Epithelial cell of esophagus (primary cell): ENCODE data around the gene CHAT.

Source experiments
- DNase-seq: peaks from one replicate; pipeline ENCODE4 v3.0.0; 2010; ENCODE audit warnings: low read depth
- H3K4me3 ChIP-seq: 2 replicates; pipeline ENCODE4 v1.5.1; 2011; ENCODE audit warnings: mild to moderate bottlenecking, low read length, control low read depth
- TF ChIP-seq, protein P1 (sequence below): IDR thresholded peaks from 2 replicates; pipeline ENCODE4 v1.5.1; 2011; ENCODE audit warnings: low read depth, mild to moderate bottlenecking, low read length, control low read depth, inconsistent platforms; ENCODE audit not compliant: insufficient read depth; ENCODE audit errors: missing control alignments

Gene CHAT

DNA sequence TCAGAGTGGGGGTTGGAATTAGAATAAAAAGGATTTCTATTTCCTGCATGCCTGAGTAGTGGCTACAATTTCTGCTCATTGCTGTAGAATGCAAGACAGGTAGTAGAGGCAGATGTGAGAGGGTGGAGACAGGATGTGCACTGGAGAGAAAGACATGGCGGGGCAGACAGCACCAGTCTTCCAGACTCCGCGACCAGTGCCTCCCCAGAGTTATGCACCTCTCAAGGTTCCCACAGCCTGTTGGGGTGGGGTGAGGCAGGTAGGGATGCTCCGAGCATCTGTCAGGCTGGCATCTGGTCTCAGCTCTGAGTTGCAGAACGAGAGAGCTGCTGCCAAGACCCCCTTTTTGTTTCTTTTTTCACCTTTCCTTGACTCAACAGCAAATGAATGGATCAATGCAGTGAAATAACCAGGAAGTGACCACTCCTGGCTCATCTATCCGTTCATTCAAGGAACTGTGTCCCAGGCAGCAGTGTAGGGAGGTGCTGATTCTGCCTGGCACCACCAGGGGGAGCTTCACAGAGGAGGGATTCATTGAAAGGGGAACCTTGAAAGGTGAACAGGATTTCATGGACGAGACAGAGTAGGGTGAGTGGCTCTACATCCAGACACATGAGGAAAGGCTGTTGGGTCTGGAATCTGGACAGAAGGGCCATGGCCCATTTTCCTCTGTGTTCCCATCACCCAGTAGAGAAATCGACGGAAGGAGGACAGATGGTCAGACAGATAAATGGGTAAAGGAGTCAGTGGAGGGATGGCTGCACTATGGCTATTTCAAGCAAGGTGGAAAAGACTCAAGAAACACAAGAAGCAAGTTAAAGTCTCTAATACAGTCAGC, 20.9 kb upstream of the CHAT start:
- TF ChIP-seq, protein P1, sequence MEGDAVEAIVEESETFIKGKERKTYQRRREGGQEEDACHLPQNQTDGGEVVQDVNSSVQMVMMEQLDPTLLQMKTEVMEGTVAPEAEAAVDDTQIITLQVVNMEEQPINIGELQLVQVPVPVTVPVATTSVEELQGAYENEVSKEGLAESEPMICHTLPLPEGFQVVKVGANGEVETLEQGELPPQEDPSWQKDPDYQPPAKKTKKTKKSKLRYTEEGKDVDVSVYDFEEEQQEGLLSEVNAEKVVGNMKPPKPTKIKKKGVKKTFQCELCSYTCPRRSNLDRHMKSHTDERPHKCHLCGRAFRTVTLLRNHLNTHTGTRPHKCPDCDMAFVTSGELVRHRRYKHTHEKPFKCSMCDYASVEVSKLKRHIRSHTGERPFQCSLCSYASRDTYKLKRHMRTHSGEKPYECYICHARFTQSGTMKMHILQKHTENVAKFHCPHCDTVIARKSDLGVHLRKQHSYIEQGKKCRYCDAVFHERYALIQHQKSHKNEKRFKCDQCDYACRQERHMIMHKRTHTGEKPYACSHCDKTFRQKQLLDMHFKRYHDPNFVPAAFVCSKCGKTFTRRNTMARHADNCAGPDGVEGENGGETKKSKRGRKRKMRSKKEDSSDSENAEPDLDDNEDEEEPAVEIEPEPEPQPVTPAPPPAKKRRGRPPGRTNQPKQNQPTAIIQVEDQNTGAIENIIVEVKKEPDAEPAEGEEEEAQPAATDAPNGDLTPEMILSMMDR: peak; percentile 99
- H3K4me3 ChIP-seq: no peak overlapping the region
- DNase-seq: peak; percentile 69

DNA sequence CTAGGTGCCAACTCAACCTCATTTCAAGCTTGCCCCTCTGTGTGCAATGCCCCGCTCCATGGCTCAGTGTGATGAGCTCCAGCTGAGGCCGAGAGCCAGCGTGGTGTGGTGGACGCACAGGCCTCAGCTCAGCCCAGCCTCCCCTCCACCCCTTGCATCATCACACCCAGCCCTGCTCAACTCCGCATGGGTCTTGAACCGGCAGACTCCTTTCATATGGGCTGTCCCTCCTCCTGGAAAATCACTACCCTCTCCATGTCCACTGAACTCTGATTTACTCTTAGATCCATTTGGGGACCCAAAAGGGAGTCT, 20.3 kb upstream of the CHAT start:
- no peak for DNase-seq
- no peak overlapping the region for H3K4me3 ChIP-seq
- TF ChIP-seq, protein P1: no peak

DNA sequence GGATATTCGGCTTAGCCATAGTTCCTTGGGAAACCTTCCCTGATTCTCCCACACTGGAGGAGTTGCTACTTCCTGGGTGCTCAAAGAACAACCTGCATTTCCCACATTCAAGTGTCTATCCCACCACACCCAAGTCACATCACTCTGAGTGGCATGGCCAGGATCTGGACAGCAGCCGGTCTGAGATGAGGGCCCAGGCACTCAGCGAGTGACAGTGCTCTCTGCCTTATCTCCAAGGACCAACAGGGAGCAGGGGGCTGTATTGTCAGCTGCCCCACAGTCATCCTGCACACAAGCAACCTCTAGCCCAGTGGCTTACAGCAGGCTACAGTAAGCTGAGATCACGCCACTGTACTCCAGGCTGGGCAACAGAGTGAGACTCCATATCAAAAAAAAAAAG, 19.8 kb upstream of the CHAT start:
- no peak overlapping the region for H3K4me3 ChIP-seq
- no peak for DNase-seq
- TF ChIP-seq, protein P1: no peak

DNA sequence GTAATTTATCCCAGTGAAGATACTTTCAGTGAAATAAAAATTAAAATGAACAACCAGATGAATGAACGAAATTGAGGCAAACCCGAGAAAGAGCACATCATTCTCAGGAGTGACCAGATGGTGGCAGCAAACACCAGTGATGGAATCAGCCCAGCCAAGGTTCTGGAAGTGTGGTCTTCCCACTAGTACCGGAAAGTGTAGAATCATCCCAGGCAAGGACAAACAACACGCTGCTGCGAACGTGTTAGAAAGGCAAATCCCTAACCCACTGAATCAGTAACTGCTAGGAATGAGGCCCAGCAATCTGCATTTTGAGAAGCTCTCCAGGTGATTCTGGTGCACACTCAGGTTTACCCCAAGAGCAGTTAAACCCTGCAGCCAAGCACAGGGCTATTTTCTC, 19.2 kb upstream of the CHAT start:
- peak; percentile 68 for DNase-seq
- TF ChIP-seq, protein P1: peak; percentile 92
- H3K4me3 ChIP-seq: no peak overlapping the region

DNA sequence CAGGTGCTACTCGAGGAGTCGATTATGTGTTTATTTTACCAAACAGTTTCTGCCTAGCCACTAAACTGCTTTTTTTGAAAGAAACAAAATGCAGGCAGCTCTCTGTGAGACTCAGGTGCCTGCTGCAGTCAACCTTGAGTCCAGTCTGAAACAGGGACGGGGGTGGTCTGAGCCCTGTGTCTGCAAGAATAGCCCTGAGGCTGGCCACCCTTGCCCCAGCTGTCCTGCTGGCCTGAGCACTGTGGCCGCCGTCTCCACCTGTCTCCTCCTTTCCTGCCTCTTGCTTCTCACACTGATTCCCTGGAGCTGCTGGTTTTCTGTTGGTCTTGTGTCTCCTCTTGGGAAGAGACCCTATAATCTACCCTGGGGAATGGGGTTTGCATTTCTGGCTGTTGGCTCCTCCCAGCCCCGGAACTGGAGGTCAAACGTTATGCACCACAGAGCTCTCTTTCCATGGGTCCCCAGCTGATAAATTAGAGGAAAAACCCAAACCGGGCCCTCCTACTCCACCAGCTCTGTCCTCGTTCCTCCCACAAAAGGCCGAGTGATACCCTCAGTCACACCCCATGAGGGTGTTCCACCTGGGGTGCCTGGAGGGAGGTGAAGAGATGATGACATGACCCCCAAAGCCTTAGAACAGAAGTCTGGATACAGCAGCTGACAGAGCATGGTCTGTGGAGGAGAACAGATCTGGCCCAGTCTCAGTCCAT, 18.7 kb upstream of the CHAT start:
- no peak overlapping the region for H3K4me3 ChIP-seq
- DNase-seq: no peak
- TF ChIP-seq, protein P1: no peak

DNA sequence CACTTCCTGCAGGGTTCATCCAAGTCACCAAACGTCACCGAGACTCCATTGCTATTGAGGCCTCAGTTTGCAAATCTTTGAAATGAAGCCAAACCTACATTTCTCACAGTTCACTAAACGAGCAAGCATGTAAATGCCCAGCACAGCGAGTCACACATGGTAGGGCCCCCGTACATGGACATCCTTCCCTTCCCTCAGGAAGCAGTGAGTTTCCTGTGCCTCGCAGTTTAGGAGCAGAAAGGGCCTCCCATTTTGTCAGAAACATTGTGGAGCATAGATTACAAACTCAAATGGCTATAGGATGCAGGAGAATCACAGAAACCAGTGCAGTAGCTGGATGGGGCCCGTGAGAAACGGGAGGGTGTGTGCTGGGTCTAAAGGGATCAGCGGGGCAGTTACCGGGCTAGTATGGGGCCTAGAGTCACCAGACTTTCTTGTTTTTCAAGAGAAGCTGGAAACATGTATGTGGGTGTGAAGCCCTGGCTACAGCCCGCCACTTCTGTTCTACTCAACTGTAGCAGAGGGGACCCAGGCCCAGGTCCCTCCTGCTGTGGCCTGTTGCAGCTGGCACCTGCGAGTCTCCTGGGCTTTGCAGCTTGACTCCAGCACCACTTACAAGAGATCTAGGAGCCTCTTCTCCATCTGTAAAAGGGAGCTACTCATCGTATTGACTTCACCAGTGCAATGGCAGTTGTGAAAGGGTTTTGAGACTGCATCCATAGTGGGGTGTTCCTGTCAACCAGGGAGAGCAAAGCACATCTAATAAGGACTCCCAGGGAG, 17.9 kb upstream of the CHAT start:
- H3K4me3 ChIP-seq: no peak overlapping the region
- no peak for DNase-seq
- TF ChIP-seq, protein P1: no peak

DNA sequence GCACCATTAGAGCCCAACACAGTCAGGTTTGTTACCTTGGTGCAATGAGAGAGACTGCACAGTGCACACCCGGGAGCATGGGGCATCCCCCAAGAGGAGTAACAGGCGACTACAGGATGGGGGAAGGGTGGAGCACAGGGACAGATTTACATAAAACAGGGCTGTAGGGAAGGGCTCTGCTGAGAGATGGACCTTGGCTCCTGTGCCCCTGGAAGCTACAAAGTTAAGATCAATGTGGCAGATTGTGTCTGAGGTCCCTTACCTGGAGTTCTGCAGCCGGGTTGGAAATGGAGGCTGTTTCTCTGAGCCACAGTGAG, 17.4 kb upstream of the CHAT start:
- DNase-seq: no peak
- TF ChIP-seq, protein P1: no peak
- H3K4me3 ChIP-seq: no peak overlapping the region
